PC-9 (cell line): ENCODE results near the gene VSIG8.
"Not testable (repeated sequence)": the region's sequence is repeated elsewhere in the genome, so short reads cannot be mapped to it uniquely, and the experiment has no call there.

Source experiments
- CTCF ChIP-seq: fragments of 200-600 bp; sonication (generic); conservative IDR thresholded peaks from 2 replicates; pipeline ENCODE4 v1.6.1; 2017; ENCODE audit warnings: mixed run types, antibody characterized with exemption, mild to moderate bottlenecking, moderate library complexity
- EZH2 ChIP-seq: fragments of 200-600 bp; sonication (generic); IDR thresholded peaks from 2 replicates; pipeline ENCODE4 v1.8.0; 2017; ENCODE audit warnings: antibody characterized with exemption, low read depth

GRCh38 chr1:159904036-159904435, 41.6 kb upstream of the VSIG8 start:
- TF ChIP-seq CTCF, EZH2: not testable (repeated sequence)
